SK-N-SH (cell line): ENCODE measurements around the gene GALP.

Experiments
- EP300 ChIP-seq, 2 experiments: IDR thresholded peaks; 2 replicates each; pipeline versions ENCODE4 v1.4.0 to v1.6.1; 2012; ENCODE audit warnings: borderline replicate concordance in 1 of 2, low read depth in 1 of 2, low read length in 1 of 2
- EZH2phosphoT487 ChIP-seq: fragments of 200-600 bp; sonication (generic); IDR thresholded peaks from 2 replicates; pipeline ENCODE4 v1.6.1; 2017; ENCODE audit warnings: low read depth, mixed run types, mild to moderate bottlenecking, antibody characterized with exemption, moderate library complexity, borderline replicate concordance
- GABPA ChIP-seq: IDR thresholded peaks from 2 replicates; pipeline ENCODE4 v1.4.0; 2012; ENCODE audit warnings: low read depth, mild to moderate bottlenecking
- MXI1 ChIP-seq: IDR thresholded peaks from 2 replicates; pipeline ENCODE4 v1.6.1; 2012; ENCODE audit warnings: mild to moderate bottlenecking, low read depth, low read length, improper control_type of control experiment
- SIN3A ChIP-seq: IDR thresholded peaks from 2 replicates; pipeline ENCODE4 v1.6.1; 2012; ENCODE audit warnings: low read depth, mild to moderate bottlenecking, low read length, moderate library complexity, borderline replicate concordance
- ZBTB33 ChIP-seq: IDR thresholded peaks from 2 replicates; pipeline ENCODE4 v1.4.0; 2012; ENCODE audit warnings: low read depth, borderline replicate concordance
- TF ChIP-seq, protein P1 (sequence below): fragments of 200-600 bp; sonication (generic); IDR thresholded peaks from 2 replicates; pipeline ENCODE4 v1.6.1; 2017; ENCODE audit warnings: antibody characterized with exemption, mild to moderate bottlenecking, moderate library complexity
- TF ChIP-seq, protein P2 (sequence below): IDR thresholded peaks from 2 replicates; pipeline ENCODE4 v1.4.0; 2012; ENCODE audit warnings: low read depth
- TF ChIP-seq, protein P3 (sequence below): IDR thresholded peaks from 2 replicates; pipeline ENCODE4 v1.6.1; 2012; ENCODE audit warnings: mild to moderate bottlenecking, low read depth, low read length, moderate library complexity

- TF ChIP-seq, protein P1, sequence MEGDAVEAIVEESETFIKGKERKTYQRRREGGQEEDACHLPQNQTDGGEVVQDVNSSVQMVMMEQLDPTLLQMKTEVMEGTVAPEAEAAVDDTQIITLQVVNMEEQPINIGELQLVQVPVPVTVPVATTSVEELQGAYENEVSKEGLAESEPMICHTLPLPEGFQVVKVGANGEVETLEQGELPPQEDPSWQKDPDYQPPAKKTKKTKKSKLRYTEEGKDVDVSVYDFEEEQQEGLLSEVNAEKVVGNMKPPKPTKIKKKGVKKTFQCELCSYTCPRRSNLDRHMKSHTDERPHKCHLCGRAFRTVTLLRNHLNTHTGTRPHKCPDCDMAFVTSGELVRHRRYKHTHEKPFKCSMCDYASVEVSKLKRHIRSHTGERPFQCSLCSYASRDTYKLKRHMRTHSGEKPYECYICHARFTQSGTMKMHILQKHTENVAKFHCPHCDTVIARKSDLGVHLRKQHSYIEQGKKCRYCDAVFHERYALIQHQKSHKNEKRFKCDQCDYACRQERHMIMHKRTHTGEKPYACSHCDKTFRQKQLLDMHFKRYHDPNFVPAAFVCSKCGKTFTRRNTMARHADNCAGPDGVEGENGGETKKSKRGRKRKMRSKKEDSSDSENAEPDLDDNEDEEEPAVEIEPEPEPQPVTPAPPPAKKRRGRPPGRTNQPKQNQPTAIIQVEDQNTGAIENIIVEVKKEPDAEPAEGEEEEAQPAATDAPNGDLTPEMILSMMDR: no peak
- TF ChIP-seq GABPA (no peak), EP300 (IDR thresholded peaks at IDR 0.05; ENCODE audit: borderline replicate concordance in 1 of 2, low read depth in 1 of 2, low read length in 1 of 2) (no peak), MXI1 (no peak), SIN3A (no peak), EZH2phosphoT487 (no peak), ZBTB33 (no peak)
- TF ChIP-seq, protein P2, sequence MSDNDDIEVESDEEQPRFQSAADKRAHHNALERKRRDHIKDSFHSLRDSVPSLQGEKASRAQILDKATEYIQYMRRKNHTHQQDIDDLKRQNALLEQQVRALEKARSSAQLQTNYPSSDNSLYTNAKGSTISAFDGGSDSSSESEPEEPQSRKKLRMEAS: no peak
- TF ChIP-seq, protein P3, sequence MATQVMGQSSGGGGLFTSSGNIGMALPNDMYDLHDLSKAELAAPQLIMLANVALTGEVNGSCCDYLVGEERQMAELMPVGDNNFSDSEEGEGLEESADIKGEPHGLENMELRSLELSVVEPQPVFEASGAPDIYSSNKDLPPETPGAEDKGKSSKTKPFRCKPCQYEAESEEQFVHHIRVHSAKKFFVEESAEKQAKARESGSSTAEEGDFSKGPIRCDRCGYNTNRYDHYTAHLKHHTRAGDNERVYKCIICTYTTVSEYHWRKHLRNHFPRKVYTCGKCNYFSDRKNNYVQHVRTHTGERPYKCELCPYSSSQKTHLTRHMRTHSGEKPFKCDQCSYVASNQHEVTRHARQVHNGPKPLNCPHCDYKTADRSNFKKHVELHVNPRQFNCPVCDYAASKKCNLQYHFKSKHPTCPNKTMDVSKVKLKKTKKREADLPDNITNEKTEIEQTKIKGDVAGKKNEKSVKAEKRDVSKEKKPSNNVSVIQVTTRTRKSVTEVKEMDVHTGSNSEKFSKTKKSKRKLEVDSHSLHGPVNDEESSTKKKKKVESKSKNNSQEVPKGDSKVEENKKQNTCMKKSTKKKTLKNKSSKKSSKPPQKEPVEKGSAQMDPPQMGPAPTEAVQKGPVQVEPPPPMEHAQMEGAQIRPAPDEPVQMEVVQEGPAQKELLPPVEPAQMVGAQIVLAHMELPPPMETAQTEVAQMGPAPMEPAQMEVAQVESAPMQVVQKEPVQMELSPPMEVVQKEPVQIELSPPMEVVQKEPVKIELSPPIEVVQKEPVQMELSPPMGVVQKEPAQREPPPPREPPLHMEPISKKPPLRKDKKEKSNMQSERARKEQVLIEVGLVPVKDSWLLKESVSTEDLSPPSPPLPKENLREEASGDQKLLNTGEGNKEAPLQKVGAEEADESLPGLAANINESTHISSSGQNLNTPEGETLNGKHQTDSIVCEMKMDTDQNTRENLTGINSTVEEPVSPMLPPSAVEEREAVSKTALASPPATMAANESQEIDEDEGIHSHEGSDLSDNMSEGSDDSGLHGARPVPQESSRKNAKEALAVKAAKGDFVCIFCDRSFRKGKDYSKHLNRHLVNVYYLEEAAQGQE: no peak
Observed at GRCh38 chr19:56152644-56153043, 23.2 kb upstream of the GALP start.
